K562 (cell line): Measurements from ENCODE around the gene CACNA2D4. TPM values are rescaled to one million over a fixed set of nuclear protein-coding genes. Genes with fewer than 3 reads are reported as not detected.

Experiments
- ATAC-seq: fragments of 200-7000 bp; cut with Tn5 transposase; 3 replicates; pipeline ENCODE4 v1.9.1; 2020; ENCODE audit warnings: moderate library complexity
- BruUV-seq: library from RNA; stranded (reverse); fragments of 400-500 nt; replicated peaks from 2 replicates; lab custom pipeline; 2021; lab: Mats Ljungman, UMichigan
- CTCF ChIA-PET: fragments of 300-600 bp; formaldehyde crosslinking; extraction: SDS; loops from one replicate; lab custom pipeline; 2021; ENCODE audit warnings: low intra/inter-chr PET ratio; lab: Yijun Ruan, JAX
- POLR2A ChIA-PET: fragments of 300-600, 350-650 bp; sonication (Branson Sonifier 250); formaldehyde crosslinking; extraction: SDS; loops from one replicate; lab custom pipeline; 2021; ENCODE audit warnings: antibody characterized with exemption, inconsistent platforms; lab: Yijun Ruan, JAX
- DNase-seq, 4 experiments: peaks; one replicate each; pipeline versions ENCODE4 v3.0.0 to v3.0.0-alpha.2; 2011 to 2018; ENCODE audit warnings: low spot score in 3 of 4, mixed read lengths in 3 of 4; ENCODE audit errors: extremely low read depth in 1 of 4
- FAIRE-seq: peaks from 2 replicates; lab custom pipeline; 2011; peaks lifted over from hg19 to GRCh38; lab: Jason Lieb, UNC
- H2AFZ ChIP-seq: 2 replicates; pipeline ENCODE4 v1.6.0; 2011; ENCODE audit warnings: low read depth, low read length, control low read depth, inconsistent platforms
- H3K27ac ChIP-seq: fragments of 200-600 bp; 3 replicates; pipeline ENCODE4 v1.8.0; 2011; ENCODE audit warnings: low read depth, mild to moderate bottlenecking, control low read depth, inconsistent platforms, low read length, moderate library complexity, mixed read lengths; ENCODE audit errors: extremely low read depth
- H3K27me3 ChIP-seq, 2 experiments: fragments of 300-600 bp in 1 of 2; 2 replicates in 1 of 2; 3 replicates in 1 of 2; pipeline versions ENCODE4 v1.6.0 to v1.8.0; 2011; ENCODE audit warnings: inconsistent platforms in 2 of 2, low read length in 2 of 2, mild to moderate bottlenecking in 1 of 2, mixed read lengths in 1 of 2, moderate library complexity in 1 of 2; ENCODE audit not compliant: control insufficient read depth in 2 of 2, insufficient read depth in 2 of 2
- H3K36me3 ChIP-seq: fragments of 300-600 bp; 3 replicates; pipeline ENCODE4 v1.8.0; 2011; ENCODE audit warnings: mild to moderate bottlenecking, low read length, inconsistent platforms; ENCODE audit not compliant: control insufficient read depth, insufficient read depth
- H3K4me1 ChIP-seq, 2 experiments: fragments of 200-600 bp in 1 of 2; replicated peaks in 1 of 2; 2 replicates in 1 of 2; 3 replicates in 1 of 2; pipeline versions ENCODE4 v1.5.1 to v1.8.0; 2011; ENCODE audit warnings: inconsistent platforms in 2 of 2, low read length in 2 of 2, mild to moderate bottlenecking in 1 of 2, mixed read lengths in 1 of 2, moderate library complexity in 1 of 2; ENCODE audit not compliant: control insufficient read depth in 2 of 2, insufficient read depth in 2 of 2
- H3K4me2 ChIP-seq: 2 replicates; pipeline ENCODE4 v1.6.1; 2011; ENCODE audit warnings: low read length, control low read depth, inconsistent platforms, mixed read lengths; ENCODE audit not compliant: insufficient read depth
- H3K4me3 ChIP-seq: fragments of 200-600 bp; sonication (generic), shearing (Covaris generic); 2 replicates; pipeline ENCODE4 v1.5.1; 2016; ENCODE audit warnings: control low read depth, inconsistent platforms
- H3K79me2 ChIP-seq: fragments of 200-600 bp; 3 replicates; pipeline ENCODE4 v1.8.0; 2011; ENCODE audit warnings: low read length, inconsistent platforms; ENCODE audit not compliant: control insufficient read depth, insufficient read depth
- H3K9ac ChIP-seq, 2 experiments: 2 replicates each; pipeline versions ENCODE4 v1.6.0 to v1.6.1; 2011; ENCODE audit warnings: low read depth in 2 of 2, low read length in 2 of 2, control low read depth in 1 of 2, inconsistent platforms in 1 of 2, mild to moderate bottlenecking in 1 of 2, mixed read lengths in 1 of 2; ENCODE audit not compliant: insufficient read depth in 1 of 2
- H3K9me1 ChIP-seq: one replicate; pipeline ENCODE4 v1.6.0; 2011; ENCODE audit warnings: inconsistent platforms, mild to moderate bottlenecking, low read length, moderate library complexity; ENCODE audit not compliant: control insufficient read depth, insufficient read depth
- H3K9me3 ChIP-seq: replicated peaks from 2 replicates; pipeline ENCODE4 v1.5.1; 2011; ENCODE audit warnings: low read depth, low read length, inconsistent platforms; ENCODE audit not compliant: control insufficient read depth, insufficient read depth
- H4K20me1 ChIP-seq: replicated peaks from 2 replicates; pipeline ENCODE4 v1.6.1; 2011; ENCODE audit warnings: low read length, inconsistent platforms, mixed read lengths; ENCODE audit not compliant: control insufficient read depth, insufficient read depth
- LEF1 ChIP-seq: fragments of 450-650 bp; IDR thresholded peaks from 2 replicates; pipeline ENCODE4 v1.6.1; 2016; ENCODE audit warnings: mild to moderate bottlenecking
- MTA3 ChIP-seq: fragments of 450-650 bp; formaldehyde crosslinking; IDR thresholded peaks from 2 replicates; pipeline ENCODE4 v1.6.1; 2017; ENCODE audit warnings: mild to moderate bottlenecking, borderline replicate concordance
- NUFIP1 ChIP-seq: fragments of 450-650 bp; IDR thresholded peaks from 2 replicates; pipeline ENCODE4 v1.6.1; 2018; ENCODE audit not compliant: partially characterized antibody
- POLR2H ChIP-seq: IDR thresholded peaks from 2 replicates; pipeline ENCODE4 v1.6.1; 2016; ENCODE audit warnings: missing genetic modification characterization, low read depth, mild to moderate bottlenecking, control low read depth, missing compliant biosample characterization, moderate library complexity
- RBM25 ChIP-seq: fragments of 200-400 bp; formaldehyde crosslinking; IDR thresholded peaks from 2 replicates; pipeline ENCODE4 v1.6.1; 2018; ENCODE audit warnings: low read length, low read depth, moderate library complexity; ENCODE audit not compliant: severe bottlenecking
- ZC3H11A ChIP-seq: IDR thresholded peaks from 2 replicates; pipeline ENCODE4 v1.6.1; 2012; ENCODE audit warnings: low read depth, low read length, improper control_type of control experiment
- ZFP36 ChIP-seq: fragments of 150-350 bp; IDR thresholded peaks from 2 replicates; pipeline ENCODE4 v1.6.1; 2018; ENCODE audit warnings: low read length, low read depth; ENCODE audit not compliant: partially characterized antibody
- ZNF551 ChIP-seq: fragments of 250-450 bp; sonication (Bioruptor Pico); IDR thresholded peaks from 2 replicates; pipeline ENCODE4 v1.5.0; 2021; ENCODE audit warnings: mild to moderate bottlenecking, moderate library complexity
- WGBS: fragments of 100-300 bp; shearing (Covaris generic); methylation state at CpG from one replicate; pipeline ENCODE4 v1.1.6; 2016; ENCODE audit warnings: low coverage, mixed read lengths; ENCODE audit not compliant: insufficient coverage; ENCODE audit errors: missing lambda C conversion rate; 5-methylcytosine and 5-hydroxymethylcytosine counted together
- in situ Hi-C: fragments of 300-500 bp; cut with MboI; formaldehyde crosslinking; loops from 4 replicates; pipeline ENCODE4 v1.15.0; 2018; ENCODE audit warnings: inconsistent platforms, mixed read lengths
- intact Hi-C: fragments of 100-400 bp; cut with micrococcal nuclease; formaldehyde crosslinking; loops from 2 replicates; pipeline ENCODE4 v1.14.2; 2022
- polyA plus RNA-seq, 8 experiments: library from polyadenylated mRNA; depleted of rRNA in 4 of 8; stranded (reverse) in 5 of 8; unstranded in 3 of 8; fragments of >200 nt; fragmentation: Nextera tagmentation in 2 of 8; fragmentation: Illumina TruSeq in 1 of 8; extraction: Ambion mirVana in 2 of 8; extraction: Trizol in 1 of 8; gene quantifications; 2 replicates each; pipeline versions ENCODE4 v1.2.1 to v1.2.3, GENCODE V29; 2011 to 2014; ENCODE audit warnings: inconsistent platforms in 1 of 8, missing spikeins in 1 of 8
- total RNA-seq, 7 experiments: library from RNA; depleted of rRNA in 6 of 7; stranded (reverse); fragments of >200 nt in 6 of 7; fragmentation: Illumina TruSeq in 2 of 7; extraction: Trizol in 2 of 7; gene quantifications; 2 replicates each; pipeline versions ENCODE4 v1.2.1 to v1.2.3, GENCODE V29; 2011 to 2021; ENCODE audit warnings: low replicate concordance in 1 of 7
- TF ChIP-seq, protein P1 (sequence below): fragments of 450-650 bp; IDR thresholded peaks from 2 replicates; pipeline ENCODE4 v1.6.1; 2017; ENCODE audit warnings: antibody characterized with exemption

The CACNA2D4 gene
- total and polyA plus RNA-seq, 9 of the 15 experiments (the other 6 are each of a cell fraction or from before 2014, with no cell fraction given), result 0.04 to 0.69 (median 0.40) TPM; not detected in 3

GRCh38 chr12:1842905-1843640, 75.4 kb downstream of the CACNA2D4 start:
- FAIRE-seq (no peak), ATAC-seq (no peak), DNase-seq (no peak)
- Histone ChIP-seq H3K9me1 (no peaks in the 10 kb centered on the region), H3K27ac (no peak overlapping the region), H3K9me3 (no peaks in the 10 kb centered on the region), H3K9ac (no peak overlapping the region), H3K79me2 (no peaks in the 10 kb centered on the region), H3K4me2 (no peak overlapping the region), H2AFZ (no peak overlapping the region), H3K36me3 (no peaks in the 10 kb centered on the region), H3K4me3 (no peak overlapping the region), H3K27me3 (peaks cover 32 to 70% of the 10 kb centered on the region in 2 experiments; a peak in 4 of 5 replicates), H4K20me1 (no peaks in the 10 kb centered on the region), H3K4me1 (peaks cover 0 to 7% of the 10 kb centered on the region in 2 experiments; a peak in 2 of 5 replicates)
- no TSS peak for BruUV-seq
- in situ Hi-C loops (no loop called here), intact Hi-C loops (no loop called here)
- TF ChIP-seq NUFIP1 (no peak), RBM25 (peak; percentile 72), ZFP36 (peak; percentile 73), ZNF551 (CRISPR knock-in tag) (no peak), MTA3 (no peak), ZC3H11A (no peak), POLR2H (tag) (no peak), LEF1 (no peak)
- TF ChIP-seq, protein P1, sequence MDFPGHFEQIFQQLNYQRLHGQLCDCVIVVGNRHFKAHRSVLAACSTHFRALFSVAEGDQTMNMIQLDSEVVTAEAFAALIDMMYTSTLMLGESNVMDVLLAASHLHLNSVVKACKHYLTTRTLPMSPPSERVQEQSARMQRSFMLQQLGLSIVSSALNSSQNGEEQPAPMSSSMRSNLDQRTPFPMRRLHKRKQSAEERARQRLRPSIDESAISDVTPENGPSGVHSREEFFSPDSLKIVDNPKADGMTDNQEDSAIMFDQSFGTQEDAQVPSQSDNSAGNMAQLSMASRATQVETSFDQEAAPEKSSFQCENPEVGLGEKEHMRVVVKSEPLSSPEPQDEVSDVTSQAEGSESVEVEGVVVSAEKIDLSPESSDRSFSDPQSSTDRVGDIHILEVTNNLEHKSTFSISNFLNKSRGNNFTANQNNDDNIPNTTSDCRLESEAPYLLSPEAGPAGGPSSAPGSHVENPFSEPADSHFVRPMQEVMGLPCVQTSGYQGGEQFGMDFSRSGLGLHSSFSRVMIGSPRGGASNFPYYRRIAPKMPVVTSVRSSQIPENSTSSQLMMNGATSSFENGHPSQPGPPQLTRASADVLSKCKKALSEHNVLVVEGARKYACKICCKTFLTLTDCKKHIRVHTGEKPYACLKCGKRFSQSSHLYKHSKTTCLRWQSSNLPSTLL, result no peak
- CTCF ChIA-PET, result no interaction called here
- POLR2A ChIA-PET, result no interaction called here
- WGBS, result 0% methylated on average over 11 of the region's 16 CpGs
